ENCODE results near the gene PI4KB.
"Not testable (repeated sequence)": the region's sequence is repeated elsewhere in the genome, so short reads cannot be mapped to it uniquely, and the experiment has no call there.

Gene PI4KB

DNA sequence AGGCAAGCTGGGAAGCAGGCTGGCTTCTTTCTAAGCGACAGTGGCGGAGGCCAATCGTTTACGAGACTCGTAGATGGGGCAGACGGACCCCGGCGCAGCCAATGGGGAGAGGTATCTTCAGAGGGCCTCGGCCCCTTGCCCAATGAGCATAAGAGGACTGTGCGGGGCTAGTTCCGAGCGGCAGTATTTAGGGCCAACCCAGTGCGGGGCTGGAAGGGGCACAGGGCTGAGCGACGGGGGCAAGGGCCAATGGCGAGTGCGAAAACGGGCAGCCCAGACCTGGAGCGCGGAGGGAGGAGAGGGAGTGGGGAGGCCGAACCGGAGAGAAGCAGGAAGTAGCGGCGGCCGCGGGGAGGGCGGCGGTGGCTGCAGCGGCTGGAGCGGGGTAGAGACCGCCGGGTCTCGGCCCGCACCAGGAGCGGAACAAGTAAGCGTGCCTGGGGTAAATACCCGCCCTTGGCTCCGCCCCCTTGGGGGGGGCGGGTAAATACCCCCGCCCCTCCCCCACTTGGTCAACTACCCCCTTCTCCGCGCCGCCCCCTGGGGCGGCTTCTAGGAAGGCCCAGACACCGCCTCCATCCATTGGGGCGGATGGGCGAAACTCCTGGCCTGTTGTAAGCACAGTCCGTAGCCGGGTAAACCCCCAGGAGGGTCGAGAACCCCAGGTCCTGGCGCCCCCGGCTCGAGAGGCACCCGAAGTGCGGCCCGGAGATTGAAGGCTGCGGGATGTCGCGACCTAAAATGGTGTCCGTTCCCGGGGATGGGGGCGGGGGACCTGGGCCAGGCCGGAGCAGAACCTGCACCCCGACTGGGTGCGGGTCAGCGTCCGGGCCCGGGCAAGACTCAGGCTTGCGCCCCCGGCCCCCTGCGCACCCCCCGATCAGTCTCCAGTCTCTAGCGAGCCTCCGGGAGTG is 45.0 kb downstream of the PI4KB start, which contains the start of gene ZNF687:
Gene ZNF687, plus strand, starts transcription at position 331 of the 914 bp plus-strand sequence. CDS start 3,993 bp downstream, outside the sequence.
- H3K4me3 ChIP-seq (ENCODE audit: low read depth, low read length) = peak within 1 kb of the TSS; percentile 73
- TF ChIP-seq, protein P1, sequence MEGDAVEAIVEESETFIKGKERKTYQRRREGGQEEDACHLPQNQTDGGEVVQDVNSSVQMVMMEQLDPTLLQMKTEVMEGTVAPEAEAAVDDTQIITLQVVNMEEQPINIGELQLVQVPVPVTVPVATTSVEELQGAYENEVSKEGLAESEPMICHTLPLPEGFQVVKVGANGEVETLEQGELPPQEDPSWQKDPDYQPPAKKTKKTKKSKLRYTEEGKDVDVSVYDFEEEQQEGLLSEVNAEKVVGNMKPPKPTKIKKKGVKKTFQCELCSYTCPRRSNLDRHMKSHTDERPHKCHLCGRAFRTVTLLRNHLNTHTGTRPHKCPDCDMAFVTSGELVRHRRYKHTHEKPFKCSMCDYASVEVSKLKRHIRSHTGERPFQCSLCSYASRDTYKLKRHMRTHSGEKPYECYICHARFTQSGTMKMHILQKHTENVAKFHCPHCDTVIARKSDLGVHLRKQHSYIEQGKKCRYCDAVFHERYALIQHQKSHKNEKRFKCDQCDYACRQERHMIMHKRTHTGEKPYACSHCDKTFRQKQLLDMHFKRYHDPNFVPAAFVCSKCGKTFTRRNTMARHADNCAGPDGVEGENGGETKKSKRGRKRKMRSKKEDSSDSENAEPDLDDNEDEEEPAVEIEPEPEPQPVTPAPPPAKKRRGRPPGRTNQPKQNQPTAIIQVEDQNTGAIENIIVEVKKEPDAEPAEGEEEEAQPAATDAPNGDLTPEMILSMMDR (IDR thresholded peaks at IDR 0.05; ENCODE audit: low read depth, low read length) = no peak

DNA sequence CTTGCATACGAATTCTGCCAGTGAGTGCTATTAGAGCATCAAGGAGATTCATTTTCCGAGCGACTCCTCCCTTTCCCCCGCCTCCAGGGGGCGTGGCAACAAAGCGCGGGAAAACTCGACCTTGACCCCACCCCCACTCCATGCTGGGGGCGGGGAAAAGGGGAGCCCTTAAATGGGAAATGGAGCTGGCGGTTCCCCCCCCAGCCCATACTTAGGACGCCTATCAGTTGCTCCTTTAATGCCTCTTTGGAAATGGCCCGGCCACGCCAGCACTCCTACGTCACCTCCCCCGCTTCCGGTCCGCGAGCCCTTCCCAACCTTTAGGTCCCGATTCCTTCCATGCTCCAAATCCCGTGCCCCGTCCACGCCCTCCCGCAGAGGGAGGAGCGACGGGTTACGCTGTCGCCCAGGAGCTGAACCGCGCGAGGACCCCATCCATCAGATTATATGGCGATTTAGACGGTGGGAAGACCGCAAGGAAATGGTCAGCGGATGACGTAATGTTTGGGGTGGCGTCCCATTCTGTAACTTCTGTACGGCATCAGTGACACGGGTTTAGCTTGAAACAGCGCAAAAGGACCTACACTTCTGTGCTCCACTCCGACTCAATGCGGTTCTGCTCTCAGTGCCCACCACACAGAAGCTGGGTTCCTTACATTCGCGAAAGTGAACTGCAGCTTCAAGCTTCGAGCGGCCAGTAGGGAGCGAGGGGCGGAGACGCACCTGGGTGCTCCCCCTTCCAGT is 45.8 kb downstream of the PI4KB start:
- TF ChIP-seq, protein P1 (IDR thresholded peaks at IDR 0.05; ENCODE audit: low read depth, low read length) = no peak
- peak overlapping the region; percentile 73 for H3K4me3 ChIP-seq (ENCODE audit: low read depth, low read length)

GRCh38 chr1:151277249-151277648 is 50.0 kb downstream of the PI4KB start:
- TF ChIP-seq, protein P1 (IDR thresholded peaks at IDR 0.05; ENCODE audit: low read depth, low read length) = no peak
- H3K4me3 ChIP-seq (ENCODE audit: low read depth, low read length) = no peak overlapping the region

GRCh38 chr1:151275341-151275740 is 51.9 kb downstream of the PI4KB start:
- H3K4me3 ChIP-seq (ENCODE audit: low read depth, low read length) = not testable (repeated sequence)

- no peak overlapping the region for H3K4me3 ChIP-seq (ENCODE audit: low read depth, low read length)
- TF ChIP-seq, protein P1 (IDR thresholded peaks at IDR 0.05; ENCODE audit: low read depth, low read length) = no peak
Observed at GRCh38 chr1:151273924-151274466, 53.2 kb downstream of the PI4KB start.

DNA sequence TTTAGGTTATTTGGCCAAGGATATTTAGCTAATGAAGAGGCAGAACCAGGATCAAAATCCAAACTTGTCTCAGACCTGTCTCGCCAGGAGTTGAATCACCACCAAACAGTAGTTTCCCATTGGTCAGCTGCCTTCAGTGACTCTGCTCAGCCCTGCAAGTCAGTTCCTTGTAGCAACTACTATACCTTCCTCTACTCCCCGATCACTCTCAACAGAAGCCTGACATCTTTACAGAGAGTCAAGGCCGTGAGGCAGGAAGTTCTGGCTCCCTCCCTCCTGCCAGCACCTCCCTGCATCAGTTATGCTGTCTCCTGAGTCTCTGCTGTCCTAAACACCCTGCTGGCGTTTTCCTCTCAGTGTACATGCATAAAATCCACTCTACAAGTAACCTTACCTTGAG is 59.5 kb downstream of the PI4KB start:
- H3K4me3 ChIP-seq (ENCODE audit: low read depth, low read length) = no peak overlapping the region
- TF ChIP-seq, protein P1 (IDR thresholded peaks at IDR 0.05; ENCODE audit: low read depth, low read length) = no peak

- TF ChIP-seq, protein P1 (IDR thresholded peaks at IDR 0.05; ENCODE audit: low read depth, low read length) = no peak
Observed at GRCh38 chr1:151266821-151267220, 60.4 kb downstream of the PI4KB start.

More at GRCh38 chr1:151266821-151267220, 60.4 kb downstream of the PI4KB start:
- no peak overlapping the region for H3K4me3 ChIP-seq (ENCODE audit: low read depth, low read length)
